Neural cell (in vitro differentiated cells): ENCODE results near the gene RAC3. TPM values are rescaled to one million over a fixed set of nuclear protein-coding genes. Genes with fewer than 3 reads are reported as not detected.

ENCODE experiments used
- H2AFZ ChIP-seq: fragments of 200-600, 300-800 bp; sonication (generic), shearing (Covaris generic); 2 replicates; pipeline ENCODE4 v1.6.0; 2014; ENCODE audit warnings: low read depth, mild to moderate bottlenecking, antibody characterized with exemption, low read length, moderate library complexity
- H3F3A ChIP-seq: fragments of 200-600 bp; shearing (Covaris generic); 2 replicates; pipeline ENCODE4 v1.6.1; 2016; ENCODE audit warnings: mild to moderate bottlenecking, moderate library complexity, mixed read lengths, antibody characterized with exemption, low read length; ENCODE audit not compliant: insufficient read depth, poor library complexity, severe bottlenecking
- H3K27ac ChIP-seq: fragments of 200-600, 300-800 bp; sonication (generic), shearing (Covaris generic); 2 replicates; pipeline ENCODE4 v1.5.1; 2014; ENCODE audit warnings: mild to moderate bottlenecking, low read length, moderate library complexity
- H3K27me3 ChIP-seq: fragments of 300-800, 200-600 bp; sonication (generic), shearing (Covaris generic); 2 replicates; pipeline ENCODE4 v1.6.0; 2014; ENCODE audit warnings: mild to moderate bottlenecking, low read depth, low read length, moderate library complexity; ENCODE audit not compliant: insufficient read depth
- H3K36me3 ChIP-seq: fragments of 300-800, 200-600 bp; sonication (generic), shearing (Covaris generic); 2 replicates; pipeline ENCODE4 v1.5.1; 2014; ENCODE audit warnings: mild to moderate bottlenecking, antibody characterized with exemption, low read length, moderate library complexity; ENCODE audit not compliant: insufficient read depth
- H3K4me2 ChIP-seq: fragments of 300-800, 200-600 bp; sonication (generic), shearing (Covaris generic); 2 replicates; pipeline ENCODE4 v1.6.0; 2014; ENCODE audit warnings: mild to moderate bottlenecking, low read length
- H3K4me3 ChIP-seq: fragments of 300-800, 200-600 bp; sonication (generic), shearing (Covaris generic); 2 replicates; pipeline ENCODE4 v1.5.1; 2014; ENCODE audit warnings: mild to moderate bottlenecking, low read length, moderate library complexity
- H3K79me2 ChIP-seq: fragments of 200-600 bp; shearing (Covaris generic); replicated peaks from 2 replicates; pipeline ENCODE4 v1.6.0; 2014; ENCODE audit warnings: mild to moderate bottlenecking, low read length, moderate library complexity; ENCODE audit not compliant: insufficient read depth
- H3K9ac ChIP-seq: fragments of 300-800, 200-600 bp; sonication (generic), shearing (Covaris generic); 2 replicates; pipeline ENCODE4 v1.6.1; 2016; ENCODE audit warnings: mild to moderate bottlenecking, low read length, mixed read lengths
- H3K9me2 ChIP-seq: fragments of 200-600 bp; shearing (Covaris generic); 2 replicates; pipeline ENCODE4 v1.6.1; 2016; ENCODE audit warnings: mild to moderate bottlenecking, low read length, mixed read lengths; ENCODE audit not compliant: insufficient read depth
- H3K9me3 ChIP-seq: fragments of 200-600, 300-800 bp; sonication (generic), shearing (Covaris generic); 2 replicates; pipeline ENCODE4 v1.6.1; 2016; ENCODE audit warnings: mild to moderate bottlenecking, mixed run types, low read length, moderate library complexity, mixed read lengths
- H4K20me1 ChIP-seq: fragments of 200-600 bp; shearing (Covaris generic); 2 replicates; pipeline ENCODE4 v1.6.1; 2016; ENCODE audit warnings: mild to moderate bottlenecking, mixed run types; ENCODE audit not compliant: insufficient read depth
- CTCF ChIP-seq: fragments of 450-650 bp; IDR thresholded peaks from 2 replicates; pipeline ENCODE4 v1.5.1; 2014; ENCODE audit warnings: antibody characterized with exemption, mild to moderate bottlenecking, moderate library complexity; ENCODE audit not compliant: poor library complexity, severe bottlenecking
- EP300 ChIP-seq: fragments of 450-650 bp; conservative IDR thresholded peaks from 2 replicates; pipeline ENCODE4 v1.6.1; 2014; ENCODE audit warnings: antibody characterized with exemption, mild to moderate bottlenecking, moderate library complexity; ENCODE audit not compliant: poor library complexity, severe bottlenecking
- EZH2 ChIP-seq: fragments of 200-600, 300-800 bp; shearing (Covaris generic), sonication (generic); IDR thresholded peaks from 2 replicates; pipeline ENCODE4 v1.6.1; 2014; ENCODE audit warnings: antibody characterized with exemption, low read length, borderline replicate concordance, mild to moderate bottlenecking; ENCODE audit not compliant: insufficient read depth, poor library complexity, severe bottlenecking
- MXI1 ChIP-seq: fragments of 450-650 bp; conservative IDR thresholded peaks from 2 replicates; pipeline ENCODE4 v1.6.1; 2014; ENCODE audit warnings: antibody characterized with exemption, mild to moderate bottlenecking; ENCODE audit not compliant: poor library complexity, severe bottlenecking
- POLR2AphosphoS5 ChIP-seq: IDR thresholded peaks from 2 replicates; pipeline ENCODE4 v1.6.1; 2012
- RAD21 ChIP-seq: fragments of 450-650 bp; conservative IDR thresholded peaks from 2 replicates; pipeline ENCODE4 v1.6.1; 2014; ENCODE audit warnings: antibody characterized with exemption, mild to moderate bottlenecking, moderate library complexity
- REST ChIP-seq: IDR thresholded peaks from 2 replicates; pipeline ENCODE4 v1.6.1; 2012; ENCODE audit warnings: borderline replicate concordance
- SMC3 ChIP-seq: fragments of 450-650 bp; conservative IDR thresholded peaks from 2 replicates; pipeline ENCODE4 v1.6.1; 2014; ENCODE audit warnings: antibody characterized with exemption, mild to moderate bottlenecking, moderate library complexity; ENCODE audit not compliant: poor library complexity
- TAF1 ChIP-seq: IDR thresholded peaks from 2 replicates; pipeline ENCODE4 v1.6.1; 2012; ENCODE audit warnings: low read depth
- polyA plus RNA-seq: library from polyadenylated mRNA; depleted of rRNA; stranded (reverse); fragments of >200 nt; gene quantifications from 2 replicates; pipeline ENCODE4 v1.2.3, GENCODE V29; 2014

RAC3 gene
- polyA plus RNA-seq, 1 donor from 2014 or later: 211 TPM

- Histone ChIP-seq H3K9ac (no peak overlapping the region), H4K20me1 (no peaks in the 10 kb centered on the region), H3K4me2 (no peak overlapping the region), H3K4me3 (no peak overlapping the region), H2AFZ (no peak overlapping the region), H3K79me2 (no peaks in the 10 kb centered on the region), H3K9me2 (no peaks in the 10 kb centered on the region), H3K27ac (no peak overlapping the region), H3F3A (no peaks in the 10 kb centered on the region), H3K27me3 (no peaks in the 10 kb centered on the region), H3K36me3 (no peaks in the 10 kb centered on the region), H3K9me3 (no peaks in the 10 kb centered on the region)
- TF ChIP-seq EZH2: no peak
- TF ChIP-seq POLR2AphosphoS5: no peak
- no peak for TF ChIP-seq MXI1
Measured at GRCh38 chr17:81996232-81996756, 35.2 kb upstream of the RAC3 start.

GRCh38 chr17:81996757-81997441 lies 34.6 kb upstream of the RAC3 start:
- Histone ChIP-seq H4K20me1 (no peaks in the 10 kb centered on the region), H2AFZ (no peak overlapping the region), H3K27me3 (no peaks in the 10 kb centered on the region), H3K36me3 (no peaks in the 10 kb centered on the region), H3K9me2 (no peaks in the 10 kb centered on the region), H3K4me3 (no peak overlapping the region), H3K4me2 (no peak overlapping the region), H3K9ac (no peak overlapping the region), H3F3A (no peaks in the 10 kb centered on the region), H3K27ac (no peak overlapping the region), H3K79me2 (no peaks in the 10 kb centered on the region), H3K9me3 (no peaks in the 10 kb centered on the region)
- TF ChIP-seq SMC3 (no peak), EZH2 (no peak), POLR2AphosphoS5 (no peak), EP300 (no peak), CTCF (no peak), RAD21 (no peak), REST (no peak), MXI1 (no peak), TAF1 (no peak)
